ENCODE measurements around the gene TPSG1.
"Not testable (repeated sequence)": the region's sequence is repeated elsewhere in the genome, so short reads cannot be mapped to it uniquely, and the experiment has no call there.

TPSG1 gene

GRCh38 chr16:1247903-1248537 is 23.0 kb upstream of the TPSG1 start:
- H2AK5ac ChIP-seq (ENCODE audit: low read length); H3K23ac ChIP-seq (ENCODE audit: low read length); H3K4me1 ChIP-seq (ENCODE audit: control insufficient read depth, low read depth, low read length); DNase-seq; H4K8ac ChIP-seq (ENCODE audit: low read depth, low read length); H3K27me3 ChIP-seq (ENCODE audit: insufficient read depth, low read length, poor library complexity); H3K9ac ChIP-seq (ENCODE audit: low read length); H3K4ac ChIP-seq (ENCODE audit: low read depth, low read length); H3K56ac ChIP-seq (ENCODE audit: low read length); H2BK120ac ChIP-seq (ENCODE audit: low read depth, low read length); H2BK5ac ChIP-seq (ENCODE audit: low read length); H3K18ac ChIP-seq (ENCODE audit: low read length); H3K79me2 ChIP-seq (ENCODE audit: control insufficient read depth, insufficient read depth, low read length); H4K5ac ChIP-seq (ENCODE audit: low read length); H3K79me1 ChIP-seq (ENCODE audit: low read length); H2BK15ac ChIP-seq (replicated peaks; ENCODE audit: low read depth); H3K4me3 ChIP-seq (ENCODE audit: low read length); H3K36me3 ChIP-seq (ENCODE audit: control insufficient read depth, insufficient read depth, low read length); H3K4me2 ChIP-seq (ENCODE audit: low read length); H3K27ac ChIP-seq (ENCODE audit: low read depth, low read length): not testable (repeated sequence)
- WGBS (ENCODE audit: extremely low coverage, insufficient coverage, low lambda C conversion rate), result no CpG with 5 or more reads among the region's 14 CpGs

- Histone ChIP-seq H4K8ac (ENCODE audit: low read depth, low read length) (no peak overlapping the region), H3K79me1 (ENCODE audit: low read length) (no peaks in the 10 kb centered on the region), H3K4me3 (ENCODE audit: low read length) (no peak overlapping the region), H3K27ac (ENCODE audit: low read depth, low read length) (no peak overlapping the region), H4K5ac (ENCODE audit: low read length) (no peak overlapping the region), H3K4ac (ENCODE audit: low read depth, low read length) (no peak overlapping the region), H3K27me3 (ENCODE audit: insufficient read depth, low read length, poor library complexity) (no peaks in the 10 kb centered on the region), H3K4me2 (ENCODE audit: low read length) (no peak overlapping the region), H3K18ac (ENCODE audit: low read length) (no peak overlapping the region), H3K23ac (ENCODE audit: low read length) (no peak overlapping the region), H3K79me2 (ENCODE audit: control insufficient read depth, insufficient read depth, low read length) (no peaks in the 10 kb centered on the region), H3K4me1 (ENCODE audit: control insufficient read depth, low read depth, low read length) (no peaks in the 10 kb centered on the region), H2BK5ac (ENCODE audit: low read length) (no peak overlapping the region), H3K36me3 (ENCODE audit: control insufficient read depth, insufficient read depth, low read length) (no peaks in the 10 kb centered on the region), H2BK120ac (ENCODE audit: low read depth, low read length) (no peak overlapping the region), H3K9ac (ENCODE audit: low read length) (no peak overlapping the region), H3K56ac (ENCODE audit: low read length) (no peak overlapping the region), H2BK15ac (replicated peaks; ENCODE audit: low read depth) (no peak overlapping the region), H2AK5ac (ENCODE audit: low read length) (no peak overlapping the region)
- no peak for DNase-seq
- no CpG with 5 or more reads among the region's 22 CpGs for WGBS (ENCODE audit: extremely low coverage, insufficient coverage, low lambda C conversion rate)
These were observed 20.5 kb upstream of the TPSG1 start for GRCh38 chr16:1245452-1246020.

GRCh38 chr16:1244881-1245280 is 19.8 kb upstream of the TPSG1 start:
- Histone ChIP-seq H3K36me3 (ENCODE audit: control insufficient read depth, insufficient read depth, low read length) (no peaks in the 10 kb centered on the region), H3K4ac (ENCODE audit: low read depth, low read length) (no peak overlapping the region), H3K4me2 (ENCODE audit: low read length) (no peak overlapping the region), H3K79me2 (ENCODE audit: control insufficient read depth, insufficient read depth, low read length) (no peaks in the 10 kb centered on the region), H4K5ac (ENCODE audit: low read length) (no peak overlapping the region), H4K8ac (ENCODE audit: low read depth, low read length) (no peak overlapping the region), H2AK5ac (ENCODE audit: low read length) (no peak overlapping the region), H3K4me3 (ENCODE audit: low read length) (no peak overlapping the region), H3K18ac (ENCODE audit: low read length) (no peak overlapping the region), H2BK15ac (replicated peaks; ENCODE audit: low read depth) (no peak overlapping the region), H3K23ac (ENCODE audit: low read length) (no peak overlapping the region), H3K9ac (ENCODE audit: low read length) (no peak overlapping the region), H3K27me3 (ENCODE audit: insufficient read depth, low read length, poor library complexity) (no peaks in the 10 kb centered on the region), H3K27ac (ENCODE audit: low read depth, low read length) (no peak overlapping the region), H3K56ac (ENCODE audit: low read length) (no peak overlapping the region), H2BK5ac (ENCODE audit: low read length) (no peak overlapping the region), H2BK120ac (ENCODE audit: low read depth, low read length) (no peak overlapping the region), H3K79me1 (ENCODE audit: low read length) (no peaks in the 10 kb centered on the region), H3K4me1 (ENCODE audit: control insufficient read depth, low read depth, low read length) (no peaks in the 10 kb centered on the region)
- no CpG with 5 or more reads among the region's 12 CpGs for WGBS (ENCODE audit: extremely low coverage, insufficient coverage, low lambda C conversion rate)
- no peak for DNase-seq

GRCh38 chr16:1243907-1244850 is 19.1 kb upstream of the TPSG1 start:
- not testable (repeated sequence) for H3K56ac ChIP-seq (ENCODE audit: low read length); H3K4me3 ChIP-seq (ENCODE audit: low read length); H3K79me2 ChIP-seq (ENCODE audit: control insufficient read depth, insufficient read depth, low read length); H4K5ac ChIP-seq (ENCODE audit: low read length); H2BK5ac ChIP-seq (ENCODE audit: low read length); H3K4me2 ChIP-seq (ENCODE audit: low read length); H2AK5ac ChIP-seq (ENCODE audit: low read length); H3K79me1 ChIP-seq (ENCODE audit: low read length); H3K23ac ChIP-seq (ENCODE audit: low read length); H3K27me3 ChIP-seq (ENCODE audit: insufficient read depth, low read length, poor library complexity); H3K4me1 ChIP-seq (ENCODE audit: control insufficient read depth, low read depth, low read length); H3K18ac ChIP-seq (ENCODE audit: low read length); DNase-seq; H2BK120ac ChIP-seq (ENCODE audit: low read depth, low read length); H3K9ac ChIP-seq (ENCODE audit: low read length); H4K8ac ChIP-seq (ENCODE audit: low read depth, low read length); H2BK15ac ChIP-seq (replicated peaks; ENCODE audit: low read depth); H3K27ac ChIP-seq (ENCODE audit: low read depth, low read length); H3K4ac ChIP-seq (ENCODE audit: low read depth, low read length); H3K36me3 ChIP-seq (ENCODE audit: control insufficient read depth, insufficient read depth, low read length)
- no CpG with 5 or more reads among the region's 32 CpGs for WGBS (ENCODE audit: extremely low coverage, insufficient coverage, low lambda C conversion rate)

- H2BK5ac ChIP-seq (ENCODE audit: low read length); H3K79me1 ChIP-seq (ENCODE audit: low read length); H2AK5ac ChIP-seq (ENCODE audit: low read length); H3K27me3 ChIP-seq (ENCODE audit: insufficient read depth, low read length, poor library complexity); H3K27ac ChIP-seq (ENCODE audit: low read depth, low read length); H3K4me1 ChIP-seq (ENCODE audit: control insufficient read depth, low read depth, low read length); H4K8ac ChIP-seq (ENCODE audit: low read depth, low read length); H3K4ac ChIP-seq (ENCODE audit: low read depth, low read length); H2BK15ac ChIP-seq (replicated peaks; ENCODE audit: low read depth); H4K5ac ChIP-seq (ENCODE audit: low read length); H3K9ac ChIP-seq (ENCODE audit: low read length); H3K79me2 ChIP-seq (ENCODE audit: control insufficient read depth, insufficient read depth, low read length); H3K4me3 ChIP-seq (ENCODE audit: low read length); H3K18ac ChIP-seq (ENCODE audit: low read length); H2BK120ac ChIP-seq (ENCODE audit: low read depth, low read length); DNase-seq; H3K23ac ChIP-seq (ENCODE audit: low read length); H3K36me3 ChIP-seq (ENCODE audit: control insufficient read depth, insufficient read depth, low read length); H3K56ac ChIP-seq (ENCODE audit: low read length); H3K4me2 ChIP-seq (ENCODE audit: low read length): not testable (repeated sequence)
- no CpG with 5 or more reads among the region's 11 CpGs for WGBS (ENCODE audit: extremely low coverage, insufficient coverage, low lambda C conversion rate)
These were observed 18.3 kb upstream of the TPSG1 start for GRCh38 chr16:1243363-1243762.
